Osteocyte (in vitro differentiated cells): ENCODE measurements around the gene DGKZ. TPM values are rescaled to one million over a fixed set of nuclear protein-coding genes. Genes with fewer than 3 reads are reported as not detected.

ENCODE experiments used
- DNase-seq: peaks from one replicate; pipeline ENCODE4 v3.0.0; 2021; ENCODE audit warnings: mixed read lengths; ENCODE audit not compliant: unreplicated experiment; ENCODE audit errors: extremely low spot score
- H3K27ac Mint-ChIP-seq: one replicate; pipeline ENCODE4 v1.8.0; 2021; ENCODE audit warnings: mild to moderate bottlenecking, mixed read lengths; ENCODE audit not compliant: unreplicated experiment
- H3K27me3 Mint-ChIP-seq: one replicate; pipeline ENCODE4 v1.8.0; 2021; ENCODE audit warnings: mixed read lengths; ENCODE audit not compliant: unreplicated experiment
- H3K36me3 Mint-ChIP-seq: one replicate; pipeline ENCODE4 v1.8.0; 2021; ENCODE audit warnings: mixed read lengths; ENCODE audit not compliant: unreplicated experiment
- H3K4me1 Mint-ChIP-seq: one replicate; pipeline ENCODE4 v1.8.0; 2021; ENCODE audit warnings: mixed read lengths; ENCODE audit not compliant: unreplicated experiment
- H3K4me3 Mint-ChIP-seq: one replicate; pipeline ENCODE4 v1.8.0; 2021; ENCODE audit warnings: mild to moderate bottlenecking, moderate library complexity, mixed read lengths; ENCODE audit not compliant: unreplicated experiment
- H3K9me3 Mint-ChIP-seq: one replicate; pipeline ENCODE4 v1.8.0; 2021; ENCODE audit warnings: mixed read lengths; ENCODE audit not compliant: unreplicated experiment
- total RNA-seq: library from RNA; stranded (reverse); gene quantifications from 2 replicates; pipeline ENCODE4 v1.2.1, GENCODE V29; 2021
- TF ChIP-seq, protein P1 (sequence below): fragments of 200-600 bp; sonication (generic); IDR thresholded peaks from 2 replicates; pipeline ENCODE4 v1.5.0; 2021; ENCODE audit warnings: antibody characterized with exemption, mild to moderate bottlenecking, moderate library complexity

DGKZ gene
- total RNA-seq, 1 donor from 2014 or later = 49.9 TPM

- no peaks in the 10 kb centered on the region for H3K36me3 Mint-ChIP-seq
- H3K27ac Mint-ChIP-seq = no peak overlapping the region
- H3K4me3 Mint-ChIP-seq = no peak overlapping the region
- peaks cover 19% of the 10 kb centered on the region for H3K27me3 Mint-ChIP-seq
- TF ChIP-seq, protein P1, sequence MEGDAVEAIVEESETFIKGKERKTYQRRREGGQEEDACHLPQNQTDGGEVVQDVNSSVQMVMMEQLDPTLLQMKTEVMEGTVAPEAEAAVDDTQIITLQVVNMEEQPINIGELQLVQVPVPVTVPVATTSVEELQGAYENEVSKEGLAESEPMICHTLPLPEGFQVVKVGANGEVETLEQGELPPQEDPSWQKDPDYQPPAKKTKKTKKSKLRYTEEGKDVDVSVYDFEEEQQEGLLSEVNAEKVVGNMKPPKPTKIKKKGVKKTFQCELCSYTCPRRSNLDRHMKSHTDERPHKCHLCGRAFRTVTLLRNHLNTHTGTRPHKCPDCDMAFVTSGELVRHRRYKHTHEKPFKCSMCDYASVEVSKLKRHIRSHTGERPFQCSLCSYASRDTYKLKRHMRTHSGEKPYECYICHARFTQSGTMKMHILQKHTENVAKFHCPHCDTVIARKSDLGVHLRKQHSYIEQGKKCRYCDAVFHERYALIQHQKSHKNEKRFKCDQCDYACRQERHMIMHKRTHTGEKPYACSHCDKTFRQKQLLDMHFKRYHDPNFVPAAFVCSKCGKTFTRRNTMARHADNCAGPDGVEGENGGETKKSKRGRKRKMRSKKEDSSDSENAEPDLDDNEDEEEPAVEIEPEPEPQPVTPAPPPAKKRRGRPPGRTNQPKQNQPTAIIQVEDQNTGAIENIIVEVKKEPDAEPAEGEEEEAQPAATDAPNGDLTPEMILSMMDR = no peak
- peaks cover 11% of the 10 kb centered on the region for H3K4me1 Mint-ChIP-seq
- H3K9me3 Mint-ChIP-seq = no peaks in the 10 kb centered on the region
- no peak for DNase-seq
Observed at GRCh38 chr11:46383404-46383758, 36.1 kb downstream of the DGKZ start.

GRCh38 chr11:46383974-46384701 is 36.9 kb downstream of the DGKZ start:
- TF ChIP-seq, protein P1 = no peak
- Mint-ChIP-seq H3K27me3 (peaks cover 22% of the 10 kb centered on the region), H3K27ac (no peak overlapping the region), H3K36me3 (no peaks in the 10 kb centered on the region), H3K9me3 (no peaks in the 10 kb centered on the region), H3K4me3 (no peak overlapping the region), H3K4me1 (peaks cover 11% of the 10 kb centered on the region)
- no peak for DNase-seq

GRCh38 chr11:46385169-46386004 is 38.1 kb downstream of the DGKZ start:
- H3K27me3 Mint-ChIP-seq = peaks cover 32% of the 10 kb centered on the region

GRCh38 chr11:46386005-46386578 is 38.8 kb downstream of the DGKZ start:
- Mint-ChIP-seq H3K36me3 (no peaks in the 10 kb centered on the region), H3K4me1 (peaks cover 21% of the 10 kb centered on the region), H3K27me3 (peaks cover 36% of the 10 kb centered on the region), H3K4me3 (no peak overlapping the region), H3K27ac (no peak overlapping the region), H3K9me3 (no peaks in the 10 kb centered on the region)
- TF ChIP-seq, protein P1 = no peak
- no peak for DNase-seq

More at GRCh38 chr11:46385169-46386004, 38.1 kb downstream of the DGKZ start:
- Mint-ChIP-seq H3K4me1 (peaks cover 21% of the 10 kb centered on the region), H3K36me3 (no peaks in the 10 kb centered on the region), H3K27ac (no peak overlapping the region), H3K9me3 (no peaks in the 10 kb centered on the region), H3K4me3 (no peak overlapping the region)
- DNase-seq = no peak
- TF ChIP-seq, protein P1 = no peak

- H3K27me3 Mint-ChIP-seq = peaks cover 36% of the 10 kb centered on the region
- no peak overlapping the region for H3K27ac Mint-ChIP-seq
- no peak overlapping the region for H3K4me3 Mint-ChIP-seq
- no peaks in the 10 kb centered on the region for H3K36me3 Mint-ChIP-seq
- no peaks in the 10 kb centered on the region for H3K9me3 Mint-ChIP-seq
- TF ChIP-seq, protein P1 = no peak
- DNase-seq = no peak
- H3K4me1 Mint-ChIP-seq = peaks cover 21% of the 10 kb centered on the region
Observed at GRCh38 chr11:46386674-46387073, 39.4 kb downstream of the DGKZ start.
